Ureter (tissue), 1 donor: ENCODE data around the gene RND1. TPM values are rescaled to one million over a fixed set of nuclear protein-coding genes. Genes with fewer than 3 reads are reported as not detected.

Source experiments
- DNase-seq: peaks from one replicate; pipeline ENCODE4 v3.0.0-alpha.2; 2020; ENCODE audit warnings: low spot score
- total RNA-seq: library from RNA; stranded (reverse); gene quantifications from one replicate; pipeline ENCODE4 v1.2.4, GENCODE V29; 2023
- donor health status: DM: yes; HTN: yes; CAD: no.

Gene RND1
- total RNA-seq, 1 donor from 2014 or later: 1.9 TPM

- no peak for DNase-seq
These were observed 38.1 kb downstream of the RND1 start for GRCh38 chr12:48827513-48828096.

GRCh38 chr12:48827026-48827425 lies 38.6 kb downstream of the RND1 start:
- no peak for DNase-seq

GRCh38 chr12:48826209-48826855 lies 39.3 kb downstream of the RND1 start:
- no peak for DNase-seq

- DNase-seq: no peak
These were observed 40.8 kb downstream of the RND1 start for GRCh38 chr12:48824905-48825304.

GRCh38 chr12:48824112-48824511 lies 41.6 kb downstream of the RND1 start:
- no peak for DNase-seq

- no peak for DNase-seq
These were observed 42.4 kb downstream of the RND1 start for GRCh38 chr12:48823281-48823680.

GRCh38 chr12:48822711-48823110 lies 43.0 kb downstream of the RND1 start:
- no peak for DNase-seq

- DNase-seq: no peak
These were observed 43.5 kb downstream of the RND1 start for GRCh38 chr12:48822139-48822538.

GRCh38 chr12:48819986-48820725 lies 45.5 kb downstream of the RND1 start:
- DNase-seq: no peak

- no peak for DNase-seq
These were observed 46.7 kb downstream of the RND1 start for GRCh38 chr12:48818831-48819590.

- peak; percentile 80 for DNase-seq
These were observed 47.5 kb downstream of the RND1 start, which contains the start of gene CACNB3 for GRCh38 chr12:48817873-48818830. Gene CACNB3 (plus strand): TSS chr12:48818496. CDS start chr12:48818930, 434 bp downstream.

- DNase-seq: no peak
These were observed 49.4 kb downstream of the RND1 start for GRCh38 chr12:48816143-48816854.

- DNase-seq: peak; percentile 89
These were observed 50.3 kb downstream of the RND1 start for GRCh38 chr12:48815126-48816110.

GRCh38 chr12:48814262-48815125 lies 51.2 kb downstream of the RND1 start:
- DNase-seq: peak; percentile 87

GRCh38 chr12:48813465-48814261 lies 52.0 kb downstream of the RND1 start:
- DNase-seq: no peak

GRCh38 chr12:48812389-48812788 lies 53.3 kb downstream of the RND1 start:
- no peak for DNase-seq

- DNase-seq: no peak
These were observed 54.1 kb downstream of the RND1 start for GRCh38 chr12:48811437-48812090.
